CD4-positive, alpha-beta T cell treated with Interleukin-17A for 1 hour (primary cell): ENCODE data around the gene EIF3F.

ENCODE experiments used
- DNase-seq: peaks from one replicate; pipeline ENCODE4 v3.0.0-alpha.2; 2020

EIF3F gene

DNA sequence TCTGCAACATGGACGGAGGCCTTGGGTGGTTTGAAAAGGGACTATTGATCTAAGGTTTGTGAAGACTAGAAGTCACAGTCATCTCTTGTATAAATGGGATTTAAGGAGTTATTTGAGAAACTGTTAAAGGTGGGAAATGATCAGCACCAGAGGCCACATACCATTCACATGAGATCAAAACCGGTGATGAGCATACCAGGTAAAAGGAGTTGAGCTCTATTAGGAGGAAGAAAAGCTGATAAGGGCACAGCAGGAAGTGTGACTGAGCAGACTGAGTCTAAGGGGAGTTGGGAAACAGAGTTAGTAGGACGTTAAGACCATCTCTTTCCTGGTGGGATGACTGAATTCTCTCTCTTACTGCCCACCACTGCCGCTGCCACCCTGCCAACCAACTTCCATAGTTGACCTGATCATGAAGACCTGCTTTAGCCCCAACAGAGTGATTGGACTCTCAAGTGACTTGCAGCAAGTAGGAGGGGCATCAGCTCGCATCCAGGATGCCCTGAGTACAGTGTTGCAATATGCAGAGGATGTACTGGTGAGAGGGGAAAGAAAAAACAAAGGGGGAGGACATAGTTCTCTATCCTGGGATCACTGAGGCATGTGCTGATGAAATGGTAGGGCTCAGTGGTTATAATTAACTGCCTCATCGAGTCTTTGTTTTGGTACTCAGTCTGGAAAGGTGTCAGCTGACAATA is 7.6 kb downstream of the EIF3F start:
- no peak for DNase-seq

- no peak for DNase-seq
Observed at GRCh38 chr11:7999795-8000194, 12.7 kb downstream of the EIF3F start.

- DNase-seq = no peak
Observed at GRCh38 chr11:8000390-8000789, 13.3 kb downstream of the EIF3F start.

DNA sequence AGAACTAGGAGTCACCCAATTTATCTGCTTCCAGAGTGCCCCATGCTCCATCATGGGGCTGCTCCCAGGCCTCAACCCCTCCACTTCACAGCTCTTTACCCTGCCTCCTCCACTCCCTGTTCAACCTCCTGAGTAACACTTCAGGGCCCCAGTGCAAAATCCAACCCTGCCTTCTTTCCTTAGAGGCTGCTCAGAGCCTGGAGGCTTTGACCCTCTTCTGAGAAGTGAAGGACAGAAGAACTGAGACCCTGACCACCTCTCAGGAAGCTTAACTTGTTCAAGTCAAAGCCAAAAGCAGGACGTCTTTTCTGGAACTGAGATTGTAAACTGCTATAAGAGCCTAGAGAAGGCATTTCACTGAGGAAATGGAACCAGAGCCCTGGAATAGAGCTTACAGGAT is 15.5 kb downstream of the EIF3F start:
- DNase-seq = no peak

GRCh38 chr11:8003187-8003586 is 16.1 kb downstream of the EIF3F start:
- no peak for DNase-seq

DNA sequence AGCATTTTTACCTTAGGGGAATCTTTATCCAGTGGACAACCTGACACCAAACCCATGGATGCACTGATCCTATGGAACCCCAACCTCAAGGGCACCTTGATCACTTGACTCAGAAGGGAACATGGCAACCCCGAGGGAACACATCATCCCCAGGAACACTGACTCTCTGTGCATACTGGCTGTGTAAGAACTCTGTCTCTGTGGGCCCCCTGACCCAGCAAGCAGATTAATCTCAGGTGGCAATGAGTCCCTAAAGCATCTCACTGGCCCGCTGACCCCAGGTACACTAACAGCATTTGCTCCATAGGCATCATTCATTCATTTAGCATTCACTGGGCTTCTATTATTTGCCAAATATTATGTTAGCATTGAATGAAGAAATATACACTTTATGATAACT is 16.9 kb downstream of the EIF3F start:
- DNase-seq = no peak

DNA sequence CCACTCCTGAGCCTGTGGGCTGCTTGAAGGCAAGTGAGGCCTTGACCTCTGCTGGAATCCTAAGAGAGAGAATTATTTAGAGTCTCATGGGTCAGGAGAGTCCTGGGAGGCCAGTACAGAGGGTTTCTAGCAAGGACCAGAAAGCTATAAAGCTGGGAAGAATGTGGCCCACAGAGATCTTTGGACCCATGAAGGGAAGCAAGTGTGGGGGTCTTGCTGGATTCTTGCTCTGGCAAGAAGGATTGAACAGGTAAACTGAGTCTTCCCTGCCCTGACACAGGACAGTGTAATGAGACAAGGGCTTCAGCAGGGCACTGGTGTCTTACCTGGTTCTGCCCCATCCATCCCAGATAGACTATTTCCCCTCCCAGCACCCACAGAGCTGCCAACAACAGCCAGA is 18.4 kb downstream of the EIF3F start:
- no peak for DNase-seq

- DNase-seq = peak; percentile 63
Observed at GRCh38 chr11:8006349-8006977, 19.3 kb downstream of the EIF3F start.

DNA sequence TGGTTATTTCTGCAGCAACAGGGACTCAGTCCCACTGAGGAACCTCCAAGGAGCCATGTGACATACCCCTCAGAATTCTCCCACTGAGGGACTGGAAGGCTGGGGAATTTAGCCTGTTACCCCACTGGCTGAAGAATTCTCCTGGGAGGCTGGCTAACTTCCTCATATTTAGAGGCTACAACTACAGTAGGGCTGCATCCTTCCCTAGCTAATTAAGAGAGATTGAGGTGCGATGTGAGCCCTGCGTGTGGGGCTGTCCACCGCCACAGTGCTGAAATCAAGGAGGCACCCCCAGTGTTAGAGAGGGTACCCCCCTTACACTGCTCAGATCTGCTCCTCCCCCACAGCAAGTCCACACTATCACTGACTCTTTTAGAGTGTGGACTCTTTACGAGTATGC is 21.1 kb downstream of the EIF3F start:
- DNase-seq = no peak

- DNase-seq = no peak
Observed at GRCh38 chr11:8009856-8010255, 22.7 kb downstream of the EIF3F start.

DNA sequence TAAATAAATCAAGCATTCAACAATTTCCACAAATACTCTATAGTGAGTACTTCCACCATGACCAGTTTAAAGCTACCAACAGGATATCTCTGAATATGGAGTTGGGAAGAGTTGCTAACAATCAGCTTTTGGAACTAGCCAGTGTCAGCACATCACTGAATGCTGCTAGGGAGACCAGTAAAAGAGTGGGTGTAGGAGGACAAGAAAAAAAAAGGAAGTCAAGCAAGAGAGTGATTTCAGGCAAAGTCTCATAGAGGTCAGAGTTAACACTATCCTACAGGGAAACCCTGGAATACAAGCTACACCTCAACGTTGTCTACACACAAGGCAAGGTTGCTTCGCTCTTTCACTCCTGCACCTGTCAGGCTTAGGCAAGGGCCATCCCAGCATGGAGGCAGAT is 24.2 kb downstream of the EIF3F start:
- DNase-seq = no peak

DNA sequence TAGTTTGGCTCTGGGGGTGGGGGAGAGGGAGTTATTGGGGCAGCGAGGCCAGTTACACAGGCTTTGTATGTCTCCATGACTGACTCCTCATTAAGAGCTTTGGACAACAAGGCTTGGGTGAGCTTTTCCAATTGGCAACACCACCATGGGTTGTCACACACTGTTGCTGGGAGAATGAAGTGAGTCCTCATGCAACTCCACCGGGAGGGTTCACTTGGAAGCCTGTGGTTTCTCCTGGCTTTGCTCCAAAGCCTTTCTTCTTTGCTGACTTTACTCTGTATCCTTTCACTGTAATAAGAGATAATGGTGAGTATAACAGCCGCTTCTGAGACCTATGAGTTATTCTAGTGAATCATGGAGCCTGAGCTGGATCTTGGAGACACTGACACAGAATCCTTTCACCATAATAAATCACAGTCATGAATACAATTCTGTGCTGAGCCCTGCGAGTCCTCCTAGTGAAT is 24.9 kb downstream of the EIF3F start:
- no peak for DNase-seq

GRCh38 chr11:8013833-8014232 is 26.7 kb downstream of the EIF3F start:
- no peak for DNase-seq

- DNase-seq = no peak
Observed at GRCh38 chr11:8015753-8016239, 28.7 kb downstream of the EIF3F start.

DNA sequence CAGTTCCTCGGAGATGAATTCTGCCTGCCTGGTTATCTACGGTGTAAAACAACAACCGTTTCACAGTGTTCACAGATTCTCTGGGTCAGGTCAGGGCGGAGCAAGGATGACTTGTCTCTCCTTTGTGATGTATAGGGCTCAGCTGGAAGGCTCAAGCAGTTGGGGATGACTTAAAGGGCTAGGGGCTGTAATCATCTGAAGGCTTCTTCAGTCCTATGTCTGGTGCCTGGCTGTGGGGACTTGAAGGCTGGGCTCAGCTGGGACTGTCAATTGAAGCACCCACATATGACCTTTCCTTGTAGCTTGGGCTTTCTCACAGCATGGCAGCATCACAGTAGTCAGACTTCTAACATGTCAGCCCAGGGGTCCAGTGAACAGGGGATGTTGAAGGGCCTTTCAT is 29.3 kb downstream of the EIF3F start:
- DNase-seq = no peak

DNA sequence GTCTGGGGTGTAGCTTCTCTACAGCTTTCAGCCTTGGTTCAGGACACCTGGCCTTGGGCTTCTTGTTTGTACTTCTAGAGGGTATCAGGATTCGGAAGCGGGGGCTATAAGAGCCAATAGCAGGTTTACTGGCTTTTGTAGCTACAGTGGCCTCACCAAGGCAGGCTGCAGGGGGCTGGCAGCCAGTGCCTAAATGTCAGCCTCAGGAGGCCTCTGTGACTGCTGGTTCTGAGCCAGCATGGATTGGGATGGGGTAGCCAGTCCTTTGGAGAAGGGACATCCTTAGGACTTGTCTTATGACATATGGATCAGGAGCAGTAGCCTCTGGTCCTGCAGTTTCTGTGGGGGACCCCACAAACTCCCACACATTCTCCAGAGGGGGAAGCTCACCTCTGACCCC is 29.9 kb downstream of the EIF3F start:
- no peak for DNase-seq

DNA sequence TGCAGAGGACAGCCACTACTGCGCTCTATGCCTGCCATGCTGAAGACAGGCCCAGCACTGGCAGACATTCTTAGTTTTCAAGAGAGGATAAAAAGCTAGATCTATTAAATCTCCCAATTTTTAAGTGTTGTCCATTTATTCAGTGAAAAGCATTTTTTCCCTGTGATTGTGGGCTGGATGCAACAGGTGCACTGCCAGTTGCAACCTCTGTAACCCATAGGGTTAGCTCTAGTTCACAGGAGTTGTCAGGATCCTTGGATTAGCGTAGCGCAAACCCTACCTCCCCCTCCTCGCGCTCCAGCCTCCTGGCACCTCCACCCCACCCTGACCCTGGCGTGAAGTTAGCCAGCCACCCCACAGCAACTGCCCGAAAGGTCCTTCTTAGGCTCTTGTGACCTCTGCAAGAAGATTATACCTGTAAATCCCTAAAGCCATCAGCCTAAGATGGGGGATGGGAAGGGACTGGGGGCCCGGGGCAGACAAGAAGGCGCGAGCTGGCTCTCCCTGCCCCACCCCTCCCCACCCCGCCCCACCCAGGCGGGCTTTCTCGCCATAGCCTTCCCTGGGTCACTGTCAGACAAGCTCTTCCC is 30.9 kb downstream of the EIF3F start:
- DNase-seq = no peak

DNA sequence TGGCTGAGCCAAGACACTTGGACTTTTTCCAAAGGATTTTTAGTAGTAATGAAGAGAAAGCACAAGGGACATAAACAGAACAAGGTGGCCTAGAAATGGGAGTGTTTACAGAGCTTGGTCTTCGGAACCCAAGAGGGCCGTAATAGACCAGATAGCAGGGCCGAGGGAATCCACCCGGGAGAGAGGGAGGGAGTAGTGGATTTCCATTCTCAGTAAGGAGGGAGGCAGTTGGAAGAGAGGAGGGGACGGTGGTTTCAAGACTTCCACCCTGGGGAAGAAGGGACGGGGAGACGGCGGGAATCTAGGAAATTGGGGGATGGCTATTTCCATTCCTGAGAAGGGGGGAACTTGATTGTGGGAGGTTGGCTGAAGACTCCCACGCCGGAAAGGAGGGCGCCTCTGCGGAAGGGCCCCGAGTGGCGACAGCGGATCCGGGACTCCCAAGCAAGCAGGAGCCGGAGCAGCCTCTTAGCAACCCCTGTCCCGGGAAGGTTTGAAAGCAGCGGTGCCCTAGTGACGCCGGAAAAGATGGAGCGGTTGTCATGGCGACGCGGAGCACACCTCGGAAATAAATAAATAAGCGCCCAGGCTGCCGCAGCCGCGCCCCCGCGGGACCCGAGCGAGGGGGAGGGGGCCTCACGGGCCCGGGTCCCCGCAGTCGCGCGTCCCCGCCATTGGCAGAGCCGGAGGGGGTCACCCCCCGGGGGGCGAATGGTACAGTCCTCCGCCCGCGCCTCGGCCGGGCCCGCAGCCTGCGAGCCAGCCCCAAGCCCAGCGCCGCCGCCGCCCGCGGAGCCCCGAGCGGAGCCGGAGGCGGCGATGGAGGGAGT is 31.6 kb downstream of the EIF3F start:
- peak; percentile 87 for DNase-seq

DNA sequence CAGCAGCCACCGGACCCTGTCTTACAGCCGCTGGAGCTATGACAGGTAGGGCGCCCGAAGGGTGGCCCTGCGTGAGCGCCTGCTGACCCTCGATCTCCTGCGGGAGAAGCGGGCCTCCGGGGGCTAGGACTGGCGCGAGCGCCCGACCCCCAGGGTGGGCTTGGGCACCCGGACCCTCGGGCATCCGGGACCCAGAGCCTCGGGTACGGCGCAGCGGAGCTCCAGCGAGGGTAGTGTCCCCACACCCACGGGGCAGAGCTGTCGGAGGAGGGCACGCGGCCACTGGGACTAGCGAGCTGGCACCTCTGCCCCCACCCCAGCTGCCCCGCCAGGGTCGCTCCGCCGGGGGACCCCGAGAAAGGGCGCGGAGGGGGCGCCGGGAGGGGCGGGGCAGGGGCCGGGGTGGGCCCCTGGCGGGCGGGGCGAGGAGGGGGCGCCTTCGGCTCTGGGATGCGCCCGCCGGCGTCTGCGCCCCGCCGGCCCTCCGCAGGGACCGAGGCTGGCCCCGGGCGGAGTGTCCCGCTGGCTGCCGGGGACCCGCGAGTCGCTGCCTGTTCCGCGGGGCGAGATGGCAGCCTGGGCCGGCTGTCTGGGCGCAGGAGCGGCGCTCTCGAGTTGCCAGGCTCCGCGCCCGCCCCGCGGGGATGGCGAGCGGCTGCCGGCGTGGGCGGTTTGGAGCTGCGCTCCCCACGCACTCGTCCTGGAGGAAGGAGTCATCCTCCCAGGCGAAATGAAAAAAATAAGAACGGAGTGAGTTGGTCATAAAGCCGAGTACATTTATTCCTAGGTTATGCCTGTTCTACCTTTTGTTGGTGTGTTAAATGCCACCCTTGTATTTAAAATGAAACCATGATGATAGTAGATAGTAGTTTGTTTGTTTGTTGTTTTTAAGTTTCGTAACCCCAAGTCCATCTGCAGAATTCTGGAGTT is 32.4 kb downstream of the EIF3F start:
- peak; percentile 25 for DNase-seq

DNA sequence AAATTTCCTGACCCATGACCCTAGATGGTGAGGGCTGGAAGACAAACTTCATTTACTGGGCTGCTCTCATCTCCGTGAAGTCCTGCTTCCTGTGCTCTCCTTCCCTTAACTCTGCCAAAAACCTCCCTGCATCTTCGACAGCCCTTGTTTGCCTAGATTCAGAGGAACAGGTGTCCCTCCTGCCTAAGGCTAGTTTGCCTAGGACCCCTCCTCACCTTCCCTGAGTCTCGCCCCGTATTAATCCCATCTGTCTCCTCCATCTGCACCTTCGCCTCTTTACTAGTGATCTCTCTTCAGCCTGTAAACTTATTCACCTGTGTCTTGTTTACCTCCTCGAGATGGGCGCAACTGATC is 33.1 kb downstream of the EIF3F start:
- no peak for DNase-seq

DNA sequence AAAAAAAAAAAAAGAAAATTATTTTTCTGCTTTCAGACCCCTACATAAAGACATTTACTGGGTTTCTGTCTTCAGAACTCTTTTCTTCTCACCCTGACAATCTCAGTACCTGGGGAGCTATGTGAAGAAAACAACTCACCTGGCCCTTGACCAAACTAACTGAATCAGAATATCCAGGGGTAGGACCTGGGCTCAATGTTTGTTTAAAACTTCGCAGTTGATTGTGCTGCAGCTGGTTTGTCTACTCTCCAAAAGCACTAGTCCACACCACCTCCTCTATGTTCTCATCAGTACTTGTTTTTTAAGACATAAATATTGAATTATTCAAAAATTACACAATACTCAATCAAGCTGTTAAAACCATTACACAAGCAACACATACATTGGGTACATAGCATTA is 34.8 kb downstream of the EIF3F start:
- DNase-seq = no peak

DNA sequence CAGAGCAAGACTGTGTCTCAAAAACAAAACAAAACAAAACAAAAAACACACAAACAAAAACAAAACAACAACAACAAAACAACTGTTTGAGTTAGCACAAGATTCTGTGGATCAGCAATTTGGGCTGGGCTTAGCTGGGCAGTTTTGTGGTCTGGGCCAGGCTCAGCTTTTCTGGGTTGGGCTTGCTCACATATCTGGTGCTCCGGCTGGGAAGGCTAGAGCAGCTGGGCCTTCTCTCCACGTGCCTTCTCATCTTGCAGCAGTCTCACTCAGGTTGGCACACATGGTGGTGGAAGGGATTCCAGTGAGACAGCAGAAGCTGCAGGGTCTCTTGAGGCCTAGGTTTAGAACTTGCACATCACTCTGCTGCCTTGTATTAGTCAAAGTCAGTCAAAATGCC is 35.7 kb downstream of the EIF3F start:
- DNase-seq = no peak
